Coronary artery (tissue), 2 donors: ENCODE measurements around the gene UBFD1.
A peak's percentile ranks its signal among the peaks of the same experiment; 100 is the strongest.

ENCODE experiments used
- DNase-seq: peaks from one replicate; pipeline ENCODE4 v3.0.0-alpha.2; 2017; ENCODE audit warnings: low spot score
- H3K27ac ChIP-seq, 2 donors: fragments of 200-600 bp; sonication (generic); one replicate each; pipeline ENCODE4 v1.5.1; 2016 to 2019
- H3K4me3 ChIP-seq: fragments of 200-600 bp; sonication (generic); 2 replicates; pipeline ENCODE4 v1.5.1; 2016; ENCODE audit warnings: mild to moderate bottlenecking, moderate library complexity
- CTCF ChIP-seq: fragments of 200-600 bp; sonication (generic); IDR thresholded peaks from one replicate; pipeline ENCODE4 v1.5.1; 2019; ENCODE audit warnings: antibody characterized with exemption

The UBFD1 gene

GRCh38 chr16:23587726-23588125, 30.2 kb downstream of the UBFD1 start:
- no peak for DNase-seq
- Histone ChIP-seq H3K4me3 (no peak overlapping the region), H3K27ac (no peak overlapping the region)
- TF ChIP-seq CTCF, result no peak

GRCh38 chr16:23590181-23590580, 32.7 kb downstream of the UBFD1 start:
- no peak overlapping the region for H3K4me3 ChIP-seq
- no peak for TF ChIP-seq CTCF
- no peak overlapping the region for H3K27ac ChIP-seq
- no peak for DNase-seq

- H3K27ac ChIP-seq, result no peak overlapping the region
- no peak for DNase-seq
- H3K4me3 ChIP-seq, result no peak overlapping the region
- no peak for TF ChIP-seq CTCF
These were observed 36.7 kb downstream of the UBFD1 start for GRCh38 chr16:23594186-23594585.

GRCh38 chr16:23595246-23595950, 37.9 kb downstream of the UBFD1 start:
- TF ChIP-seq CTCF, result no peak
- Histone ChIP-seq H3K27ac (peak overlapping the region; percentile 65 to 84), H3K4me3 (peak overlapping the region; percentile 89)
- DNase-seq, result no peak

GRCh38 chr16:23595951-23596720, 38.6 kb downstream of the UBFD1 start, which contains the start of gene NDUFAB1:
TSS of gene NDUFAB1 (minus strand) at chr16:23596316. CDS start at chr16:23596290, 26 bp downstream.
- TF ChIP-seq CTCF, result peak; percentile 99
- peak within 1 kb of the TSS; percentile 89 for H3K4me3 ChIP-seq
- H3K27ac ChIP-seq, result peak within 1 kb of the TSS; percentile 65 to 84
- peak; percentile 88 for DNase-seq

- no peak overlapping the region for H3K4me3 ChIP-seq
- no peak overlapping the region for H3K27ac ChIP-seq
- no peak for DNase-seq
- TF ChIP-seq CTCF, result no peak
These were observed 39.7 kb downstream of the UBFD1 start for GRCh38 chr16:23597003-23597756.
